MCF 10A (cell line): ENCODE measurements around the gene KCNMB4. TPM values are rescaled to one million over a fixed set of nuclear protein-coding genes. Genes with fewer than 3 reads are reported as not detected.

ENCODE experiments used
- BruUV-seq: library from RNA; stranded (reverse); fragments of 400-500 nt; replicated peaks from 2 replicates; lab custom pipeline; 2021; lab: Mats Ljungman, UMichigan
- CTCF ChIA-PET: fragments of 300-600 bp; sonication (Branson Sonifier 250); formaldehyde crosslinking; extraction: SDS; loops from one replicate; lab custom pipeline; 2021; ENCODE audit warnings: antibody characterized with exemption, inconsistent platforms; lab: Yijun Ruan, JAX
- POLR2A ChIA-PET: fragments of 300-600, 350-650 bp; sonication (Branson Sonifier 250); formaldehyde crosslinking; extraction: SDS; loops from one replicate; lab custom pipeline; 2020; ENCODE audit warnings: antibody characterized with exemption, inconsistent platforms; lab: Yijun Ruan, JAX
- DNase-seq: peaks from one replicate; pipeline ENCODE4 v3.0.0-alpha.2; 2018; ENCODE audit not compliant: unreplicated experiment
- H3K27ac Mint-ChIP-seq: one replicate; pipeline ENCODE4 v1.8.0; 2022; ENCODE audit warnings: mild to moderate bottlenecking, low read depth, mixed read lengths; ENCODE audit not compliant: unreplicated experiment
- H3K27me3 Mint-ChIP-seq: one replicate; pipeline ENCODE4 v1.8.0; 2022; ENCODE audit warnings: mixed read lengths; ENCODE audit not compliant: insufficient read depth, unreplicated experiment
- H3K36me3 Mint-ChIP-seq: one replicate; pipeline ENCODE4 v1.8.0; 2022; ENCODE audit warnings: mild to moderate bottlenecking, moderate library complexity, mixed read lengths; ENCODE audit not compliant: insufficient read depth, unreplicated experiment
- H3K4me1 Mint-ChIP-seq: one replicate; pipeline ENCODE4 v1.8.0; 2022; ENCODE audit warnings: mixed read lengths; ENCODE audit not compliant: insufficient read depth, unreplicated experiment
- H3K4me3 Mint-ChIP-seq: one replicate; pipeline ENCODE4 v1.8.0; 2022; ENCODE audit warnings: mild to moderate bottlenecking, moderate library complexity, mixed read lengths; ENCODE audit not compliant: unreplicated experiment
- H3K9me3 Mint-ChIP-seq: one replicate; pipeline ENCODE4 v1.8.0; 2022; ENCODE audit warnings: mixed read lengths; ENCODE audit not compliant: unreplicated experiment
- CTCF ChIP-seq: fragments of 200-600 bp; IDR thresholded peaks from one replicate; pipeline ENCODE4 v1.8.0; 2022; ENCODE audit warnings: antibody characterized with exemption, mild to moderate bottlenecking; ENCODE audit not compliant: unreplicated experiment
- intact Hi-C: fragments of 100-400 bp; cut with micrococcal nuclease; formaldehyde crosslinking; loops from 2 replicates; pipeline ENCODE4 v1.14.1; 2022
- total RNA-seq: library from RNA; stranded (reverse); gene quantifications from 2 replicates; pipeline ENCODE4 v1.2.3, GENCODE V29; 2022

Gene KCNMB4
- total RNA-seq, 1 experiment from 2014 or later, result not detected

GRCh38 chr12:70367258-70368141, 1.4 kb downstream of the KCNMB4 start:
- no peak for TF ChIP-seq CTCF
- BruUV-seq, result no TSS peak
- CTCF ChIA-PET, result interaction anchor here (0.6 to 0.7 kb wide), 3 partner anchors 11 to 209 kb away, joined by 3 read pairs; no protein-coding TSS in a partner anchor
- no peak for DNase-seq
- Mint-ChIP-seq H3K9me3 (no peaks in the 10 kb centered on the region), H3K27me3 (peaks cover 15% of the 10 kb centered on the region), H3K4me1 (peaks cover 9% of the 10 kb centered on the region), H3K27ac (no peak overlapping the region), H3K4me3 (peak overlapping the region; percentile 80), H3K36me3 (no peaks in the 10 kb centered on the region)
- intact Hi-C loops, result no loop called here
- POLR2A ChIA-PET, result interaction anchor here (0.7 kb wide), 1 partner anchor 331 kb away, joined by 3 read pairs; no protein-coding TSS in a partner anchor

GRCh38 chr12:70372881-70373280, 6.8 kb downstream of the KCNMB4 start:
- no peak overlapping the region for H3K4me3 Mint-ChIP-seq
- H3K4me1 Mint-ChIP-seq, result no peaks in the 10 kb centered on the region
- H3K36me3 Mint-ChIP-seq, result no peaks in the 10 kb centered on the region
- H3K27ac Mint-ChIP-seq, result no peak overlapping the region
- H3K27me3 Mint-ChIP-seq, result no peaks in the 10 kb centered on the region
- ChIA-PET CTCF (interaction anchor here (0.6 kb wide), 1 partner anchor 186 kb away, joined by 3 read pairs; no protein-coding TSS in a partner anchor), POLR2A (no interaction called here)
- intact Hi-C loops, result no loop called here
- TF ChIP-seq CTCF, result no peak
- DNase-seq, result no peak
- H3K9me3 Mint-ChIP-seq, result no peaks in the 10 kb centered on the region
- no TSS peak for BruUV-seq

- BruUV-seq, result no TSS peak
- no peak for DNase-seq
- H3K36me3 Mint-ChIP-seq, result no peaks in the 10 kb centered on the region
- ChIA-PET POLR2A (interaction anchor here (0.7 kb wide), 1 partner anchor 170 kb away, joined by 3 read pairs; no protein-coding TSS in a partner anchor), CTCF (interaction anchor here (1.0 to 1.3 kb wide), 2 partner anchors 341 to 500 kb away, joined by 3 to 5 read pairs; no protein-coding TSS in a partner anchor)
- no peak overlapping the region for H3K4me3 Mint-ChIP-seq
- no peaks in the 10 kb centered on the region for H3K27me3 Mint-ChIP-seq
- H3K9me3 Mint-ChIP-seq, result peaks cover 7% of the 10 kb centered on the region
- intact Hi-C loops, result no loop called here
- no peak overlapping the region for H3K27ac Mint-ChIP-seq
- no peak for TF ChIP-seq CTCF
- H3K4me1 Mint-ChIP-seq, result no peaks in the 10 kb centered on the region
These were observed 13.8 kb downstream of the KCNMB4 start for GRCh38 chr12:70379846-70380245.

DNA sequence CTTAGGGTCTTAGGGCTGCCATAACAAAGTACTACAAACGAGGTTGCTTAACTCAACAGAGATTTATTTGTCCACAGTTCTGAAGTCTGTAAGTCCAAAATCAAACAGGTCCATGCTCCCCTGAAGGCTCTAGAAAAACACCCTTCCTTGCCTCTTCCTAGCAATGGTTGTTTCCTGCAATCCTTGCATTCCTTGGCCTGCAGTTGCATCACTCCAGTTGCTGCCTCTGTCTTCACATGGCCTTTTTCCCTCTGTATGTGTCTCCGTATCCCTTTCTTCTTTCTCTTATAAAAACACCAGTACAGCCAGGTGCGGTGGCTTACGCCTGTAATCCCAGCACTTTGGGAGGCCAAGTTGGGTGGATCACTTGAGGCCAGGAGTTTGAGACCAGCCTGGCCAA, 17.4 kb downstream of the KCNMB4 start:
- Mint-ChIP-seq H3K27ac (no peak overlapping the region), H3K4me3 (no peak overlapping the region), H3K4me1 (no peaks in the 10 kb centered on the region), H3K36me3 (no peaks in the 10 kb centered on the region), H3K9me3 (peaks cover 7% of the 10 kb centered on the region), H3K27me3 (no peaks in the 10 kb centered on the region)
- no TSS peak for BruUV-seq
- no peak for DNase-seq
- intact Hi-C loops, result no loop called here
- POLR2A ChIA-PET, result no interaction called here
- no peak for TF ChIP-seq CTCF
- CTCF ChIA-PET, result no interaction called here
